ENCODE data around the gene PURA. TPM values are rescaled to one million over a fixed set of nuclear protein-coding genes. Genes with fewer than 3 reads are reported as not detected.

The PURA gene
- total RNA-seq: 10 to 100 TPM; 14.7 to 15.1 TPM

GRCh38 chr5:140113699-140114263 lies at the start of gene PURA:
TSS of gene PURA (plus strand) at chr5:140114109. CDS start at chr5:140114182, 73 bp downstream.
- POLR2A ChIA-PET: interaction anchor here (0.8 to 1.9 kb wide), 5 partner anchors 8 to 288 kb away, joined by 3 to 8 read pairs (median 4); partner anchors contain the start of gene ANKHD1
- peaks cover 10% of the 10 kb centered on the region for H3K36me3 Mint-ChIP-seq (ENCODE audit: low read depth)
- H3K4me3 Mint-ChIP-seq: peak within 1 kb of the TSS; percentile 88
- H3K9me3 Mint-ChIP-seq: no peaks in the 10 kb centered on the region
- CTCF ChIA-PET: interaction anchor here (1.0 to 5.8 kb wide), 3 partner anchors 8 to 32 kb away, joined by 3 to 63 read pairs (median 3); no protein-coding TSS in a partner anchor
- H3K4me1 Mint-ChIP-seq: peaks cover 68% of the 10 kb centered on the region
- peaks cover 15% of the 10 kb centered on the region for H3K27me3 Mint-ChIP-seq
- DNase-seq: peak; percentile 97
- H3K27ac Mint-ChIP-seq: peak within 1 kb of the TSS; percentile 90

- Mint-ChIP-seq H3K4me3 (no peak overlapping the region), H3K4me1 (peaks cover 2% of the 10 kb centered on the region), H3K9me3 (no peaks in the 10 kb centered on the region), H3K27me3 (peaks cover 27% of the 10 kb centered on the region), H3K36me3 (ENCODE audit: low read depth) (no peaks in the 10 kb centered on the region), H3K27ac (no peak overlapping the region)
- ChIA-PET POLR2A (interaction anchor here (1.0 kb wide), 1 partner anchor 35 kb away, joined by 6 read pairs; no protein-coding TSS in a partner anchor), CTCF (interaction anchor here (0.6 to 5.6 kb wide), 17 partner anchors 8 to 279 kb away, joined by 3 to 76 read pairs (median 4); no protein-coding TSS in a partner anchor)
- no peak for DNase-seq
Measured at GRCh38 chr5:140072812-140073211, 41.1 kb upstream of the PURA start.

- Mint-ChIP-seq H3K27ac (no peak overlapping the region), H3K4me1 (peaks cover 2% of the 10 kb centered on the region), H3K27me3 (peaks cover 24% of the 10 kb centered on the region), H3K36me3 (ENCODE audit: low read depth) (no peaks in the 10 kb centered on the region), H3K9me3 (no peaks in the 10 kb centered on the region), H3K4me3 (no peak overlapping the region)
- ChIA-PET POLR2A (interaction anchor here (1.0 kb wide), 1 partner anchor 34 kb away, joined by 6 read pairs; no protein-coding TSS in a partner anchor), CTCF (interaction anchor here (0.6 to 5.6 kb wide), 13 partner anchors 16 to 278 kb away, joined by 3 to 76 read pairs (median 4); no protein-coding TSS in a partner anchor)
- no peak for DNase-seq
Measured at GRCh38 chr5:140073296-140073695, 40.6 kb upstream of the PURA start.

- CTCF ChIA-PET: interaction anchor here (0.6 to 5.6 kb wide), 5 partner anchors 24 to 85 kb away, joined by 3 to 76 read pairs (median 8); no protein-coding TSS in a partner anchor
- POLR2A ChIA-PET: no interaction called here
- Mint-ChIP-seq H3K4me3 (no peak overlapping the region), H3K27me3 (peaks cover 15% of the 10 kb centered on the region), H3K9me3 (no peaks in the 10 kb centered on the region), H3K36me3 (ENCODE audit: low read depth) (no peaks in the 10 kb centered on the region), H3K27ac (no peak overlapping the region), H3K4me1 (peaks cover 2% of the 10 kb centered on the region)
- DNase-seq: no peak
Measured at GRCh38 chr5:140075371-140075770, 38.5 kb upstream of the PURA start.

- H3K4me3 Mint-ChIP-seq: no peak overlapping the region
- peaks cover 2% of the 10 kb centered on the region for H3K4me1 Mint-ChIP-seq
- no peak overlapping the region for H3K27ac Mint-ChIP-seq
- DNase-seq: no peak
- CTCF ChIA-PET: interaction anchor here (1.0 to 5.6 kb wide), 4 partner anchors 38 to 85 kb away, joined by 3 to 76 read pairs (median 20); no protein-coding TSS in a partner anchor
- no peaks in the 10 kb centered on the region for H3K9me3 Mint-ChIP-seq
- peaks cover 18% of the 10 kb centered on the region for H3K27me3 Mint-ChIP-seq
- no peaks in the 10 kb centered on the region for H3K36me3 Mint-ChIP-seq (ENCODE audit: low read depth)
- POLR2A ChIA-PET: no interaction called here
Measured at GRCh38 chr5:140076142-140076541, 37.8 kb upstream of the PURA start.

- H3K4me1 Mint-ChIP-seq: peaks cover 2% of the 10 kb centered on the region
- no peaks in the 10 kb centered on the region for H3K36me3 Mint-ChIP-seq (ENCODE audit: low read depth)
- peaks cover 15% of the 10 kb centered on the region for H3K27me3 Mint-ChIP-seq
- H3K9me3 Mint-ChIP-seq: no peaks in the 10 kb centered on the region
- no peak for DNase-seq
- no peak overlapping the region for H3K27ac Mint-ChIP-seq
- CTCF ChIA-PET: interaction anchor here (5.6 kb wide), 1 partner anchor 67 kb away, joined by 76 read pairs; no protein-coding TSS in a partner anchor
- POLR2A ChIA-PET: interaction anchor here (1.0 kb wide), 1 partner anchor 31 kb away, joined by 3 read pairs; no protein-coding TSS in a partner anchor
- H3K4me3 Mint-ChIP-seq: no peak overlapping the region
Measured at GRCh38 chr5:140076788-140077187, 37.1 kb upstream of the PURA start.

- Mint-ChIP-seq H3K27me3 (peaks cover 34% of the 10 kb centered on the region), H3K27ac (no peak overlapping the region), H3K9me3 (no peaks in the 10 kb centered on the region), H3K4me1 (no peaks in the 10 kb centered on the region), H3K36me3 (ENCODE audit: low read depth) (no peaks in the 10 kb centered on the region), H3K4me3 (no peak overlapping the region)
- ChIA-PET POLR2A (no interaction called here), CTCF (no interaction called here)
- DNase-seq: no peak
Measured at GRCh38 chr5:140083120-140083519, 30.8 kb upstream of the PURA start.

- no peak overlapping the region for H3K27ac Mint-ChIP-seq
- H3K27me3 Mint-ChIP-seq: peaks cover 34% of the 10 kb centered on the region
- no peak for DNase-seq
- no peaks in the 10 kb centered on the region for H3K9me3 Mint-ChIP-seq
- H3K4me1 Mint-ChIP-seq: no peaks in the 10 kb centered on the region
- no peaks in the 10 kb centered on the region for H3K36me3 Mint-ChIP-seq (ENCODE audit: low read depth)
- ChIA-PET CTCF (no interaction called here), POLR2A (no interaction called here)
- H3K4me3 Mint-ChIP-seq: no peak overlapping the region
Measured at GRCh38 chr5:140083650-140084049, 30.3 kb upstream of the PURA start.

GRCh38 chr5:140084541-140084940 lies 29.4 kb upstream of the PURA start:
- no peaks in the 10 kb centered on the region for H3K4me1 Mint-ChIP-seq
- no peak for DNase-seq
- peaks cover 34% of the 10 kb centered on the region for H3K27me3 Mint-ChIP-seq
- POLR2A ChIA-PET: no interaction called here
- H3K9me3 Mint-ChIP-seq: peaks cover 4% of the 10 kb centered on the region
- H3K27ac Mint-ChIP-seq: no peak overlapping the region
- CTCF ChIA-PET: interaction anchor here (0.6 kb wide), 1 partner anchor 415 kb away, joined by 3 read pairs; no protein-coding TSS in a partner anchor
- peaks cover 4% of the 10 kb centered on the region for H3K36me3 Mint-ChIP-seq (ENCODE audit: low read depth)
- H3K4me3 Mint-ChIP-seq: no peak overlapping the region

- H3K4me1 Mint-ChIP-seq: no peaks in the 10 kb centered on the region
- H3K27ac Mint-ChIP-seq: no peak overlapping the region
- peaks cover 13% of the 10 kb centered on the region for H3K36me3 Mint-ChIP-seq (ENCODE audit: low read depth)
- H3K9me3 Mint-ChIP-seq: peaks cover 18% of the 10 kb centered on the region
- no peak overlapping the region for H3K4me3 Mint-ChIP-seq
- POLR2A ChIA-PET: no interaction called here
- CTCF ChIA-PET: no interaction called here
- DNase-seq: no peak
- H3K27me3 Mint-ChIP-seq: peaks cover 28% of the 10 kb centered on the region
Measured at GRCh38 chr5:140090251-140090650, 23.7 kb upstream of the PURA start.

- H3K4me1 Mint-ChIP-seq: no peaks in the 10 kb centered on the region
- POLR2A ChIA-PET: no interaction called here
Measured at GRCh38 chr5:140093179-140093578, 20.7 kb upstream of the PURA start.

GRCh38 chr5:140093866-140094265 lies 20.0 kb upstream of the PURA start:
- no peaks in the 10 kb centered on the region for H3K4me1 Mint-ChIP-seq
- peaks cover 16% of the 10 kb centered on the region for H3K27me3 Mint-ChIP-seq
- H3K27ac Mint-ChIP-seq: no peak overlapping the region
- peaks cover 13% of the 10 kb centered on the region for H3K36me3 Mint-ChIP-seq (ENCODE audit: low read depth)
- peaks cover 18% of the 10 kb centered on the region for H3K9me3 Mint-ChIP-seq
- no peak overlapping the region for H3K4me3 Mint-ChIP-seq
- DNase-seq: no peak
- ChIA-PET CTCF (interaction anchor here (0.9 to 1.7 kb wide), 3 partner anchors 13 to 52 kb away, joined by 3 to 5 read pairs (median 5); no protein-coding TSS in a partner anchor), POLR2A (interaction anchor here (1.4 kb wide), 1 partner anchor 14 kb away, joined by 3 read pairs; no protein-coding TSS in a partner anchor)

More at GRCh38 chr5:140093179-140093578, 20.7 kb upstream of the PURA start:
- Mint-ChIP-seq H3K4me3 (no peak overlapping the region), H3K27ac (no peak overlapping the region), H3K27me3 (peaks cover 16% of the 10 kb centered on the region), H3K36me3 (ENCODE audit: low read depth) (peaks cover 13% of the 10 kb centered on the region), H3K9me3 (peaks cover 18% of the 10 kb centered on the region)
- DNase-seq: no peak
- CTCF ChIA-PET: no interaction called here

- Mint-ChIP-seq H3K36me3 (ENCODE audit: low read depth) (peaks cover 8% of the 10 kb centered on the region), H3K27ac (no peak overlapping the region), H3K9me3 (peaks cover 12% of the 10 kb centered on the region), H3K27me3 (peaks cover 18% of the 10 kb centered on the region), H3K4me1 (no peaks in the 10 kb centered on the region), H3K4me3 (no peak overlapping the region)
- DNase-seq: no peak
- ChIA-PET CTCF (interaction anchor here (0.9 to 1.7 kb wide), 3 partner anchors 14 to 51 kb away, joined by 3 to 5 read pairs (median 5); no protein-coding TSS in a partner anchor), POLR2A (interaction anchor here (1.4 kb wide), 1 partner anchor 13 kb away, joined by 3 read pairs; no protein-coding TSS in a partner anchor)
Measured at GRCh38 chr5:140094889-140095288, 19.0 kb upstream of the PURA start.

All from activated CD4-positive, alpha-beta memory T cell treated with anti-CD3 and anti-CD28 coated beads, Interleukin-2, amount 10 ng/mL, durations not matched to agents 7 days and 5 days (primary cell).